OCI-LY3 (cell line): ENCODE results near the gene NUP153.

Experiments
- EZH2phosphoT487 ChIP-seq: fragments of 200-600 bp; shearing (Covaris generic); IDR thresholded peaks from 2 replicates; pipeline ENCODE4 v1.6.1; 2018; ENCODE audit warnings: antibody characterized with exemption, mixed run types, low read depth
- TF ChIP-seq, protein P1 (sequence below): fragments of 200-600, 300-600 bp; sonication (generic); IDR thresholded peaks from 2 replicates; pipeline ENCODE4 v1.5.1; 2014; ENCODE audit warnings: antibody characterized with exemption, low read length, low read depth

DNA sequence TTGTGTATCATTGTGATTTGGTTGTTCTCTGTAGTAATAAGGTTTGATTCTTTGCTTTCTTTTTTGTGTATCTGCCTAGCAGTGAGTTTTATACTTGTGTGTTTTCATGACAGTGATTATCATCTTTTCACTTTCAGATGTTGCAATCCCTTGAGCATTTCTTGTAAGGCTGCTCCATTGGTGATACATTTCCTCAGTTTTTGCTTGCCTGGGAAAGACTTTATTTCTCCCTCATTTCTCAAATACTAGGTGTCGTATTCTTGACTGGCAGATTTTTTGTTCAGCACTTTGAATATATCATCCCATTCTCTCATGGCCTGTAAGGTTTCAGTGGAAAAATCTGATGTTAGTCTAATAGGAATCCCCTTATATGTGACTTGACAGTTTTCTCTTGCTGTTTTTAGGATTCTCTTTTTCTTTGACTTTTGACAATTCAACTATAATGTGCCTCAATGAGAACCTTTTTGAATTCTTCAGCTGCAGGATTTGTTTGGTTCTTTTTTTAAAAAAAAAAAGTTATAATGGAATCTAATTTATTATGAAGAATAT lies 31.1 kb upstream of the NUP153 start:
- TF ChIP-seq, protein P1, sequence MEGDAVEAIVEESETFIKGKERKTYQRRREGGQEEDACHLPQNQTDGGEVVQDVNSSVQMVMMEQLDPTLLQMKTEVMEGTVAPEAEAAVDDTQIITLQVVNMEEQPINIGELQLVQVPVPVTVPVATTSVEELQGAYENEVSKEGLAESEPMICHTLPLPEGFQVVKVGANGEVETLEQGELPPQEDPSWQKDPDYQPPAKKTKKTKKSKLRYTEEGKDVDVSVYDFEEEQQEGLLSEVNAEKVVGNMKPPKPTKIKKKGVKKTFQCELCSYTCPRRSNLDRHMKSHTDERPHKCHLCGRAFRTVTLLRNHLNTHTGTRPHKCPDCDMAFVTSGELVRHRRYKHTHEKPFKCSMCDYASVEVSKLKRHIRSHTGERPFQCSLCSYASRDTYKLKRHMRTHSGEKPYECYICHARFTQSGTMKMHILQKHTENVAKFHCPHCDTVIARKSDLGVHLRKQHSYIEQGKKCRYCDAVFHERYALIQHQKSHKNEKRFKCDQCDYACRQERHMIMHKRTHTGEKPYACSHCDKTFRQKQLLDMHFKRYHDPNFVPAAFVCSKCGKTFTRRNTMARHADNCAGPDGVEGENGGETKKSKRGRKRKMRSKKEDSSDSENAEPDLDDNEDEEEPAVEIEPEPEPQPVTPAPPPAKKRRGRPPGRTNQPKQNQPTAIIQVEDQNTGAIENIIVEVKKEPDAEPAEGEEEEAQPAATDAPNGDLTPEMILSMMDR: no peak
- no peak for TF ChIP-seq EZH2phosphoT487
